OCI-LY3 (cell line): ENCODE measurements around the gene ETV7.

ENCODE experiments used
- H2AFZ ChIP-seq: fragments of 200-600, 300-600 bp; shearing (Covaris generic); 2 replicates; pipeline ENCODE4 v1.6.0; 2014; ENCODE audit warnings: antibody characterized with exemption, low read depth, low read length
- H3K27ac ChIP-seq: fragments of 200-600, 300-600 bp; sonication (generic); 2 replicates; pipeline ENCODE4 v1.5.1; 2014; ENCODE audit warnings: mild to moderate bottlenecking, low read length, moderate library complexity, mixed read lengths
- H3K27me3 ChIP-seq: fragments of 200-600, 300-600 bp; sonication (generic); 2 replicates; pipeline ENCODE4 v1.6.1; 2014; ENCODE audit warnings: low read depth, low read length, mixed read lengths
- H3K36me3 ChIP-seq: fragments of 200-600, 300-600 bp; sonication (generic); replicated peaks from 2 replicates; pipeline ENCODE3; 2014; ENCODE audit warnings: low read depth, low read length, mixed read lengths
- H3K4me1 ChIP-seq: fragments of 300-600, 200-600 bp; sonication (generic); 2 replicates; pipeline ENCODE4 v1.6.1; 2014; ENCODE audit warnings: low read length, mixed read lengths
- H3K4me2 ChIP-seq: fragments of 200-600, 300-600 bp; sonication (generic); 2 replicates; pipeline ENCODE4 v1.6.1; 2014; ENCODE audit warnings: low read length, mixed read lengths
- H3K4me3 ChIP-seq: fragments of 300-600, 200-600 bp; sonication (generic); 2 replicates; pipeline ENCODE4 v1.5.1; 2014; ENCODE audit warnings: antibody characterized with exemption, mild to moderate bottlenecking, low read length, moderate library complexity
- H3K79me2 ChIP-seq: fragments of 300-600, 200-600 bp; shearing (Covaris generic); 2 replicates; pipeline ENCODE4 v1.6.1; 2014; ENCODE audit warnings: mild to moderate bottlenecking, low read length, mixed read lengths
- H3K9ac ChIP-seq: fragments of 300-600, 200-600 bp; shearing (Covaris generic); 2 replicates; pipeline ENCODE4 v1.6.0; 2014; ENCODE audit warnings: mild to moderate bottlenecking, low read length, moderate library complexity
- H3K9me3 ChIP-seq: fragments of 200-600, 300-600 bp; shearing (Covaris generic); 2 replicates; pipeline ENCODE4 v1.6.1; 2014; ENCODE audit warnings: low read length, mixed read lengths; ENCODE audit not compliant: insufficient read depth
- H4K20me1 ChIP-seq: fragments of 200-600, 300-600 bp; sonication (generic); 2 replicates; pipeline ENCODE4 v1.6.1; 2016; ENCODE audit warnings: low read length, mixed read lengths; ENCODE audit not compliant: insufficient read depth
- EZH2phosphoT487 ChIP-seq: fragments of 200-600 bp; shearing (Covaris generic); IDR thresholded peaks from 2 replicates; pipeline ENCODE4 v1.6.1; 2018; ENCODE audit warnings: antibody characterized with exemption, mixed run types, low read depth
- TF ChIP-seq, protein P1 (sequence below): fragments of 200-600, 300-600 bp; sonication (generic); IDR thresholded peaks from 2 replicates; pipeline ENCODE4 v1.5.1; 2014; ENCODE audit warnings: antibody characterized with exemption, low read length, low read depth

Gene ETV7

DNA sequence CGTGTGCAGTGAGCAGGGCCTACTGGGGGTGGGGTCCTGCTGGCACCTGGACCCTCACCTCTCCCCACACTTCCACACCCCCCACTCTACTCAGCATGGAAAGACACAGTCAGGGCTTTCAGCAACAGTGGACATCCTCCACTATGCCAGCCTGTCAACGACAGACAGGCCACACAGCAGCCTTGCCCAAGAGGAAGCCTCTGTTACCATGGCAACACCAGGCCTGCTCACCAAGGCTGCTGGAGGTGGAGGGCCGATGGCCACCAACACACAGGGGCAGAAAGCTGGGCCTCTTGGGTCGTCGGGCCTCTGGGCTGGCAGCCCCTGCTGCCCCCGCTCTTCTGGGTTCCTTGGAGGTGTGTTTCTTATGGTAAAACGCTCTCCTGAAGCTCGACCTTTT lies 64.4 kb downstream of the ETV7 start:
- no peak overlapping the region for H3K4me2 ChIP-seq
- H3K27me3 ChIP-seq, result peaks cover 26% of the 10 kb centered on the region
- H3K9me3 ChIP-seq, result no peaks in the 10 kb centered on the region
- no peak overlapping the region for H2AFZ ChIP-seq
- no peak overlapping the region for H3K4me3 ChIP-seq
- H3K9ac ChIP-seq, result no peak overlapping the region
- no peaks in the 10 kb centered on the region for H3K79me2 ChIP-seq
- no peaks in the 10 kb centered on the region for H4K20me1 ChIP-seq
- no peaks in the 10 kb centered on the region for H3K36me3 ChIP-seq
- H3K4me1 ChIP-seq, result no peaks in the 10 kb centered on the region
- no peak overlapping the region for H3K27ac ChIP-seq
- TF ChIP-seq, protein P1, sequence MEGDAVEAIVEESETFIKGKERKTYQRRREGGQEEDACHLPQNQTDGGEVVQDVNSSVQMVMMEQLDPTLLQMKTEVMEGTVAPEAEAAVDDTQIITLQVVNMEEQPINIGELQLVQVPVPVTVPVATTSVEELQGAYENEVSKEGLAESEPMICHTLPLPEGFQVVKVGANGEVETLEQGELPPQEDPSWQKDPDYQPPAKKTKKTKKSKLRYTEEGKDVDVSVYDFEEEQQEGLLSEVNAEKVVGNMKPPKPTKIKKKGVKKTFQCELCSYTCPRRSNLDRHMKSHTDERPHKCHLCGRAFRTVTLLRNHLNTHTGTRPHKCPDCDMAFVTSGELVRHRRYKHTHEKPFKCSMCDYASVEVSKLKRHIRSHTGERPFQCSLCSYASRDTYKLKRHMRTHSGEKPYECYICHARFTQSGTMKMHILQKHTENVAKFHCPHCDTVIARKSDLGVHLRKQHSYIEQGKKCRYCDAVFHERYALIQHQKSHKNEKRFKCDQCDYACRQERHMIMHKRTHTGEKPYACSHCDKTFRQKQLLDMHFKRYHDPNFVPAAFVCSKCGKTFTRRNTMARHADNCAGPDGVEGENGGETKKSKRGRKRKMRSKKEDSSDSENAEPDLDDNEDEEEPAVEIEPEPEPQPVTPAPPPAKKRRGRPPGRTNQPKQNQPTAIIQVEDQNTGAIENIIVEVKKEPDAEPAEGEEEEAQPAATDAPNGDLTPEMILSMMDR, result no peak

DNA sequence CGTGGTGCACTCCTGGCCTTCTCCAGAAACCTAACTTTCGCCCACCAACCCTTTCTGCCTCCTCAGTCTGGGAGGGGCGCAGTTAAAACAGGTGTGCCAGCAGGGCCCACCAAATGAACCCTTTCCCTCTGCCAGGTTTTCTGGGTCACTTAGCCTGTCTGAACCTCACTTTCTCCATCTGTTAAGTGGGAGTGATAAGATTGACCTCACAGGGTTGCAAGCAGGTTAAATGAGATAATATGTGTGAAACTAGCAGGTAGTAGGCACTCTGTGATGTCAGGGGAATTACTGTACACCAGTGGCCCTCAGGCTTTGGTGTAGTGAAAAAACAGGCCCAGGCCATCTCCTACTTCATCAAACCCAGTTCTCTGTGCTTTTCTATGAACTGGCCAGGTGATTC lies 64.9 kb downstream of the ETV7 start:
- TF ChIP-seq, protein P1, result no peak
- no peak for TF ChIP-seq EZH2phosphoT487
- Histone ChIP-seq H2AFZ (no peak overlapping the region), H3K36me3 (no peaks in the 10 kb centered on the region), H3K4me1 (no peaks in the 10 kb centered on the region), H4K20me1 (no peaks in the 10 kb centered on the region), H3K27me3 (peaks cover 26% of the 10 kb centered on the region), H3K27ac (no peak overlapping the region), H3K9me3 (no peaks in the 10 kb centered on the region), H3K4me2 (no peak overlapping the region), H3K9ac (no peak overlapping the region), H3K79me2 (no peaks in the 10 kb centered on the region), H3K4me3 (no peak overlapping the region)

GRCh38 chr6:36320475-36320874 lies 67.0 kb downstream of the ETV7 start:
- Histone ChIP-seq H2AFZ (no peak overlapping the region), H3K79me2 (no peaks in the 10 kb centered on the region)
- TF ChIP-seq EZH2phosphoT487, result no peak
- TF ChIP-seq, protein P1, result no peak

DNA sequence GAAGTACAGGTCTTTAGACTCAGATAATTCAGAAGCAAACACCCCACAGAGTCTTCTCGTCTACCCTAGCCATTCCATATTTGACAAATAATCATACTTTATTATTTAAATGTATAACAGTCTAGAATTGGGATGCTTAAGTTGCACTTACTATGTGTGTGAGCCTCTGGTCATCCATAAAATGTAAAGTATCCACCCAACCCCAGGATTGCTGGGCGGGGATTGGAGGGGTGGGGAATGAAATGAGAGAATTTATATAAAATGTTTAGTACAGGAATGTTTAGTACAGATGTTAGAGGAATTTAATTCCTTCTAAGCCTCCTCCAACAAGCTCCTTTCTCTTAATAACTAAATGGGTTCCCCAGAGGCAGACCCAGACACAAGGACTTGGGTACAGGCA lies 67.6 kb downstream of the ETV7 start:
- Histone ChIP-seq H2AFZ (no peak overlapping the region), H3K9ac (no peak overlapping the region)

More at GRCh38 chr6:36320475-36320874, 67.0 kb downstream of the ETV7 start:
- Histone ChIP-seq H4K20me1 (no peaks in the 10 kb centered on the region), H3K36me3 (no peaks in the 10 kb centered on the region), H3K9me3 (no peaks in the 10 kb centered on the region), H3K4me3 (no peak overlapping the region), H3K9ac (no peak overlapping the region), H3K27me3 (peaks cover 29% of the 10 kb centered on the region), H3K27ac (no peak overlapping the region), H3K4me1 (no peaks in the 10 kb centered on the region), H3K4me2 (no peak overlapping the region)

More for the DNA sequence above, 67.6 kb downstream of the ETV7 start:
- peaks cover 31% of the 10 kb centered on the region for H3K27me3 ChIP-seq
- no peaks in the 10 kb centered on the region for H3K36me3 ChIP-seq
- H3K9me3 ChIP-seq, result no peaks in the 10 kb centered on the region
- no peaks in the 10 kb centered on the region for H4K20me1 ChIP-seq
- no peak overlapping the region for H3K4me3 ChIP-seq
- TF ChIP-seq EZH2phosphoT487, result no peak
- TF ChIP-seq, protein P1, result no peak
- H3K27ac ChIP-seq, result no peak overlapping the region
- H3K4me2 ChIP-seq, result no peak overlapping the region
- H3K4me1 ChIP-seq, result no peaks in the 10 kb centered on the region
- no peaks in the 10 kb centered on the region for H3K79me2 ChIP-seq
